Ovary (tissue), 3 donors: ENCODE data around the gene POU4F1.

Source experiments
- CTCF ChIP-seq, 3 donors: fragments of 450-650 bp in 2 of 3; fragments of 200-600 bp in 1 of 3; IDR thresholded peaks; one replicate each; pipeline versions ENCODE4 v1.5.1 to v1.8.0; 2016 to 2022; ENCODE audit warnings: antibody characterized with exemption in 3 of 3, mild to moderate bottlenecking in 1 of 3
- EP300 ChIP-seq: sonication (generic); formaldehyde crosslinking; IDR thresholded peaks from one replicate; pipeline ENCODE4 v1.6.1; 2017; ENCODE audit warnings: antibody characterized with exemption
- POLR2A ChIP-seq: fragments of 450-650 bp; IDR thresholded peaks from one replicate; pipeline ENCODE4 v1.6.1; 2017; ENCODE audit warnings: antibody characterized with exemption, mild to moderate bottlenecking, moderate library complexity
- donor health status: DM: no; HTN: no; CAD: no.

- TF ChIP-seq CTCF (IDR thresholded peaks at IDR 0.05), result no peak
- TF ChIP-seq EP300, result no peak
- no peak for TF ChIP-seq POLR2A
Measured at GRCh38 chr13:78610381-78610883, 7.1 kb upstream of the POU4F1 start.
